Measurements from ENCODE around the gene CLEC16A.

- TF ChIP-seq CTCF (IDR thresholded peaks at IDR 0.05) (no peak), EZH2 (IDR thresholded peaks at IDR 0.05; ENCODE audit: borderline replicate concordance, insufficient read depth, low read depth, low read length, poor library complexity, severe bottlenecking) (no peak)
These were observed 87.9 kb downstream of the CLEC16A start for GRCh38 chr16:11032000-11032921.
